ENCODE data around the gene SDCBP2. TPM values are rescaled to one million over a fixed set of nuclear protein-coding genes. Genes with fewer than 3 reads are reported as not detected.

The SDCBP2 gene
- total and polyA plus RNA-seq, 7 experiments from 2014 or later, result 1.0 to 3.6 (median 1.4) TPM

- intact Hi-C loops (cut with micrococcal nuclease), result no loop called here
- Histone ChIP-seq H3K9me3 (ENCODE audit: control insufficient read depth in 2 of 3, low read length in 3 of 3) (no peaks in the 10 kb centered on the region), H3K4me3 (ENCODE audit: low read length) (no peak overlapping the region), H3K36me3 (ENCODE audit: control insufficient read depth in 2 of 3, insufficient read depth in 3 of 3, low read length in 3 of 3) (peaks cover 0 to 24% (median 0%) of the 10 kb centered on the region in 3 experiments), H3K4me1 (ENCODE audit: control insufficient read depth in 2 of 2, insufficient read depth in 2 of 2, low read length in 2 of 2) (peaks cover 18 to 32% of the 10 kb centered on the region in 2 donors), H3K27ac (ENCODE audit: low read depth, low read length) (peak overlapping the region; percentile 97), H3K27me3 (ENCODE audit: control insufficient read depth in 2 of 2, insufficient read depth in 2 of 2, low read length in 2 of 2) (no peaks in the 10 kb centered on the region)
- peak overlapping the region in 3 of 9 donors; percentile 55 to 90 (median 83) for H3K27ac Mint-ChIP-seq
- H3K9me3 Mint-ChIP-seq, result no peaks in the 10 kb centered on the region
- peak in 1 of 9 donors; percentile 20 for DNase-seq
- H3K4me3 Mint-ChIP-seq, result peak overlapping the region in 4 of 10 donors; percentile 8 to 50 (median 30)
- no peaks in the 10 kb centered on the region for H3K27me3 Mint-ChIP-seq
- CTCF ChIA-PET, result no interaction called here
- POLR2A ChIA-PET, result interaction anchor here (0.8 to 0.9 kb wide), 3 partner anchors 8 to 126 kb away, joined by 3 to 4 read pairs (median 3); no protein-coding TSS in a partner anchor
- H3K4me1 Mint-ChIP-seq, result peaks cover 6 to 47% (median 37%) of the 10 kb centered on the region in 7 donors
- peaks cover 0 to 11% (median 0%) of the 10 kb centered on the region in 5 donors for H3K36me3 Mint-ChIP-seq
- ATAC-seq, result no peak
Measured at GRCh38 chr20:1327827-1328679, 886 bp downstream of the SDCBP2 start.

GRCh38 chr20:1327241-1327653 is 1.7 kb downstream of the SDCBP2 start:
- H3K36me3 ChIP-seq (ENCODE audit: control insufficient read depth in 2 of 3, insufficient read depth in 3 of 3, low read length in 3 of 3), result peaks cover 0 to 16% (median 0%) of the 10 kb centered on the region in 3 experiments
- Mint-ChIP-seq H3K4me3 (peak overlapping the region in 3 of 10 donors; percentile 2 to 60 (median 24)), H3K27ac (peak overlapping the region in 1 of 9 donors; percentile 90), H3K27me3 (no peaks in the 10 kb centered on the region), H3K9me3 (no peaks in the 10 kb centered on the region), H3K4me1 (peaks cover 0 to 45% (median 31%) of the 10 kb centered on the region in 7 donors), H3K36me3 (peaks cover 0 to 9% (median 0%) of the 10 kb centered on the region in 5 donors)
- H3K27ac ChIP-seq (ENCODE audit: low read depth, low read length), result peak overlapping the region; percentile 97
- H3K4me3 ChIP-seq (ENCODE audit: low read length), result no peak overlapping the region
- ChIA-PET POLR2A (interaction anchor here (0.8 kb wide), 2 partner anchors 9 to 126 kb away, joined by 3 to 4 read pairs; no protein-coding TSS in a partner anchor), CTCF (interaction anchor here (0.6 kb wide), 1 partner anchor 1410 kb away, joined by 3 read pairs; no protein-coding TSS in a partner anchor)
- no peaks in the 10 kb centered on the region for H3K27me3 ChIP-seq (ENCODE audit: control insufficient read depth in 2 of 2, insufficient read depth in 2 of 2, low read length in 2 of 2)
- peak in 1 of 9 donors; percentile 31 for DNase-seq
- H3K4me1 ChIP-seq (ENCODE audit: control insufficient read depth in 2 of 2, insufficient read depth in 2 of 2, low read length in 2 of 2), result peaks cover 18 to 32% of the 10 kb centered on the region in 2 donors
- ATAC-seq, result no peak
- intact Hi-C loops (cut with micrococcal nuclease), result no loop called here
- no peaks in the 10 kb centered on the region for H3K9me3 ChIP-seq (ENCODE audit: control insufficient read depth in 2 of 3, low read length in 3 of 3)

GRCh38 chr20:1326031-1326930 is 2.7 kb downstream of the SDCBP2 start:
- Mint-ChIP-seq H3K27ac (no peak overlapping the region), H3K27me3 (no peaks in the 10 kb centered on the region), H3K4me3 (no peak overlapping the region), H3K36me3 (peaks cover 0 to 13% (median 0%) of the 10 kb centered on the region in 5 donors), H3K4me1 (peaks cover 0 to 38% (median 23%) of the 10 kb centered on the region in 7 donors), H3K9me3 (peaks cover 0 to 2% (median 0%) of the 10 kb centered on the region in 11 donors)
- ATAC-seq (no peak), DNase-seq (peak in 1 of 9 donors; percentile 18)
- CTCF ChIA-PET, result interaction anchor here (0.9 to 1.0 kb wide), 2 partner anchors 14 to 109 kb away, joined by 3 read pairs; no protein-coding TSS in a partner anchor
- intact Hi-C loops (cut with micrococcal nuclease), result no loop called here
- H3K9me3 ChIP-seq (ENCODE audit: control insufficient read depth in 2 of 3, low read length in 3 of 3), result no peaks in the 10 kb centered on the region
- no peaks in the 10 kb centered on the region for H3K27me3 ChIP-seq (ENCODE audit: control insufficient read depth in 2 of 2, insufficient read depth in 2 of 2, low read length in 2 of 2)
- H3K4me1 ChIP-seq (ENCODE audit: control insufficient read depth in 2 of 2, insufficient read depth in 2 of 2, low read length in 2 of 2), result peaks cover 18 to 32% of the 10 kb centered on the region in 2 donors
- peak overlapping the region; percentile 97 for H3K27ac ChIP-seq (ENCODE audit: low read depth, low read length)
- POLR2A ChIA-PET, result interaction anchor here (0.6 to 1.5 kb wide), 6 partner anchors 10 to 110 kb away, joined by 3 to 6 read pairs (median 4); no protein-coding TSS in a partner anchor
- peak overlapping the region; percentile 95 for H3K4me3 ChIP-seq (ENCODE audit: low read length)
- peaks cover 0 to 14% (median 0%) of the 10 kb centered on the region in 3 experiments for H3K36me3 ChIP-seq (ENCODE audit: control insufficient read depth in 2 of 3, insufficient read depth in 3 of 3, low read length in 3 of 3)

GRCh38 chr20:1325173-1326030 is 3.5 kb downstream of the SDCBP2 start:
- H3K9me3 Mint-ChIP-seq, result peaks cover 0 to 4% (median 0%) of the 10 kb centered on the region in 11 donors
- H3K27me3 ChIP-seq (ENCODE audit: control insufficient read depth in 2 of 2, insufficient read depth in 2 of 2, low read length in 2 of 2), result no peaks in the 10 kb centered on the region
- H3K27me3 Mint-ChIP-seq, result no peaks in the 10 kb centered on the region
- peak overlapping the region; percentile 95 for H3K4me3 ChIP-seq (ENCODE audit: low read length)
- peaks cover 0 to 31% (median 14%) of the 10 kb centered on the region in 7 donors for H3K4me1 Mint-ChIP-seq
- H3K4me3 Mint-ChIP-seq, result no peak overlapping the region
- H3K27ac ChIP-seq (ENCODE audit: low read depth, low read length), result peak overlapping the region; percentile 97
- peaks cover 18 to 25% of the 10 kb centered on the region in 2 donors for H3K4me1 ChIP-seq (ENCODE audit: control insufficient read depth in 2 of 2, insufficient read depth in 2 of 2, low read length in 2 of 2)
- ChIA-PET CTCF (interaction anchor here (0.9 to 1.0 kb wide), 2 partner anchors 13 to 110 kb away, joined by 3 read pairs; no protein-coding TSS in a partner anchor), POLR2A (interaction anchor here (0.6 to 1.5 kb wide), 10 partner anchors 11 to 141 kb away, joined by 3 to 6 read pairs (median 3); partner anchors contain the start of gene NSFL1C)
- no peak overlapping the region for H3K27ac Mint-ChIP-seq
- DNase-seq (peak; percentile 96 to 99 (median 98)), ATAC-seq (peak; percentile 92)
- intact Hi-C loops (cut with micrococcal nuclease), result loop anchor here (1.0 to 2.0 kb wide), 15 partner anchors 11 to 492 kb away; partner anchors contain the start of genes FKBP1A (in 2 of the 2), PSMF1 (in 2 of the 2), SNPH (in 2 of the 2) and FAM110A (in 1 of the 2)
- H3K36me3 Mint-ChIP-seq, result peaks cover 0 to 12% (median 0%) of the 10 kb centered on the region in 5 donors
- no peaks in the 10 kb centered on the region for H3K9me3 ChIP-seq (ENCODE audit: control insufficient read depth in 2 of 3, low read length in 3 of 3)
- H3K36me3 ChIP-seq (ENCODE audit: control insufficient read depth in 2 of 3, insufficient read depth in 3 of 3, low read length in 3 of 3), result peaks cover 0 to 5% (median 0%) of the 10 kb centered on the region in 3 experiments

- H3K9me3 ChIP-seq (ENCODE audit: control insufficient read depth in 2 of 3, low read length in 3 of 3), result no peaks in the 10 kb centered on the region
- Mint-ChIP-seq H3K27ac (no peak overlapping the region), H3K4me3 (no peak overlapping the region), H3K9me3 (peaks cover 0 to 4% (median 0%) of the 10 kb centered on the region in 11 donors), H3K36me3 (peaks cover 0 to 10% (median 0%) of the 10 kb centered on the region in 5 donors), H3K4me1 (peaks cover 0 to 24% (median 7%) of the 10 kb centered on the region in 7 donors), H3K27me3 (no peaks in the 10 kb centered on the region)
- peak overlapping the region; percentile 95 for H3K4me3 ChIP-seq (ENCODE audit: low read length)
- H3K27me3 ChIP-seq (ENCODE audit: control insufficient read depth in 2 of 2, insufficient read depth in 2 of 2, low read length in 2 of 2), result no peaks in the 10 kb centered on the region
- POLR2A ChIA-PET, result interaction anchor here (0.7 to 1.5 kb wide), 5 partner anchors 12 to 142 kb away, joined by 3 to 6 read pairs (median 3); partner anchors contain the start of gene NSFL1C
- no peak for ATAC-seq
- H3K27ac ChIP-seq (ENCODE audit: low read depth, low read length), result peak overlapping the region; percentile 97
- CTCF ChIA-PET, result no interaction called here
- H3K4me1 ChIP-seq (ENCODE audit: control insufficient read depth in 2 of 2, insufficient read depth in 2 of 2, low read length in 2 of 2), result peaks cover 18 to 21% of the 10 kb centered on the region in 2 donors
- intact Hi-C loops (cut with micrococcal nuclease), result loop anchor here (1.0 to 2.0 kb wide), 15 partner anchors 10 to 491 kb away; partner anchors contain the start of genes FKBP1A (in 2 of the 2), PSMF1 (in 2 of the 2), SNPH (in 2 of the 2) and FAM110A (in 1 of the 2)
- peaks cover 0 to 3% (median 0%) of the 10 kb centered on the region in 3 experiments for H3K36me3 ChIP-seq (ENCODE audit: control insufficient read depth in 2 of 3, insufficient read depth in 3 of 3, low read length in 3 of 3)
- DNase-seq, result peak in 2 of 9 donors; percentile 23 to 48
Measured at GRCh38 chr20:1324598-1325172, 4.3 kb downstream of the SDCBP2 start.
